K562 (cell line): ENCODE measurements around the gene CDC42BPB. TPM values are rescaled to one million over a fixed set of nuclear protein-coding genes. Genes with fewer than 3 reads are reported as not detected.

Experiments
- ARHGAP35 ChIP-seq: fragments of 450-650 bp; IDR thresholded peaks from 2 replicates; pipeline ENCODE4 v1.6.1; 2018; ENCODE audit not compliant: partially characterized antibody
- CBFA2T3 ChIP-seq: fragments of 450-650 bp; IDR thresholded peaks from 2 replicates; pipeline ENCODE4 v1.6.1; 2017
- CEBPZ ChIP-seq: fragments of 150-350 bp; IDR thresholded peaks from 2 replicates; pipeline ENCODE4 v1.6.1; 2014; ENCODE audit warnings: low read depth, mild to moderate bottlenecking, low read length, borderline replicate concordance
- CREB3 ChIP-seq: fragments of 450-650 bp; conservative IDR thresholded peaks from 2 replicates; pipeline ENCODE4 v1.6.1; 2016; ENCODE audit warnings: missing genetic modification characterization, low read depth, mild to moderate bottlenecking, missing compliant biosample characterization, moderate library complexity
- GTF2A2 ChIP-seq: IDR thresholded peaks from 2 replicates; pipeline ENCODE4 v1.6.1; 2016; ENCODE audit warnings: mild to moderate bottlenecking, missing genetic modification characterization, missing compliant biosample characterization
- HDGF ChIP-seq: fragments of 450-650 bp; IDR thresholded peaks from 2 replicates; pipeline ENCODE4 v1.6.1; 2016
- NCOR1 ChIP-seq: fragments of 450-650 bp; IDR thresholded peaks from 2 replicates; pipeline ENCODE4 v1.6.1; 2016; ENCODE audit warnings: mild to moderate bottlenecking, moderate library complexity
- SMC3 ChIP-seq: conservative IDR thresholded peaks from 2 replicates; pipeline ENCODE4 v1.6.1; 2011; ENCODE audit warnings: low read depth, low read length, improper control_type of control experiment; ENCODE audit not compliant: insufficient read depth
- polyA plus RNA-seq, 8 experiments: library from polyadenylated mRNA; depleted of rRNA in 4 of 8; stranded (reverse) in 5 of 8; unstranded in 3 of 8; fragments of >200 nt; fragmentation: Nextera tagmentation in 2 of 8; fragmentation: Illumina TruSeq in 1 of 8; extraction: Ambion mirVana in 2 of 8; extraction: Trizol in 1 of 8; gene quantifications; 2 replicates each; pipeline versions ENCODE4 v1.2.1 to v1.2.3, GENCODE V29; 2011 to 2014; ENCODE audit warnings: inconsistent platforms in 1 of 8, missing spikeins in 1 of 8
- total RNA-seq, 7 experiments: library from RNA; depleted of rRNA in 6 of 7; stranded (reverse); fragments of >200 nt in 6 of 7; fragmentation: Illumina TruSeq in 2 of 7; extraction: Trizol in 2 of 7; gene quantifications; 2 replicates each; pipeline versions ENCODE4 v1.2.1 to v1.2.3, GENCODE V29; 2011 to 2021; ENCODE audit warnings: low replicate concordance in 1 of 7

CDC42BPB gene
- total and polyA plus RNA-seq, 9 of the 15 experiments (the other 6 are each of a cell fraction or from before 2014, with no cell fraction given), result 0.07 to 24.3 (median 12.6) TPM

GRCh38 chr14:102945346-102946130 lies 111.8 kb downstream of the CDC42BPB start (continued):
- TF ChIP-seq CEBPZ, result no peak
- TF ChIP-seq CBFA2T3, result no peak
- TF ChIP-seq ARHGAP35, result no peak
- no peak for TF ChIP-seq HDGF
- TF ChIP-seq CREB3, result no peak
- TF ChIP-seq SMC3, result no peak
- TF ChIP-seq NCOR1, result no peak
- no peak for TF ChIP-seq GTF2A2 (tag)
